ENCODE data around the gene SHB. TPM values are rescaled to one million over a fixed set of nuclear protein-coding genes. Genes with fewer than 3 reads are reported as not detected.

SHB gene
- total and polyA plus RNA-seq, 2 donors (not counting 3 experiments of a cell fraction or from before 2014, with no cell fraction given) = 13.4 to 24.9 TPM

GRCh38 chr9:37960631-37961030, 108.4 kb downstream of the SHB start:
- TF ChIP-seq GATA2 (IDR thresholded peaks at IDR 0.05; ENCODE audit: insufficient read depth, insufficient read length, low read depth, low read length) (no peak), MYC (IDR thresholded peaks at IDR 0.05; ENCODE audit: low read depth, low read length) (no peak), EZH2 (IDR thresholded peaks at IDR 0.05; ENCODE audit: borderline replicate concordance, low read depth, low read length, severe bottlenecking) (no peak), CTCF (IDR thresholded peaks at IDR 0.05; ENCODE audit: extremely low read depth in 1 of 2, insufficient read depth in 1 of 2, low read depth in 1 of 2, low read length in 2 of 2) (no peak), MAX (IDR thresholded peaks at IDR 0.05; ENCODE audit: insufficient read depth, insufficient read length) (no peak), POLR2A (IDR thresholded peaks at IDR 0.05; ENCODE audit: low read depth, low read length) (no peak), JUN (IDR thresholded peaks at IDR 0.05; ENCODE audit: borderline replicate concordance, insufficient read depth, insufficient read length, low read depth) (no peak), POLR2AphosphoS5 (IDR thresholded peaks at IDR 0.05; ENCODE audit: insufficient read depth, low read depth, low read length) (no peak), FOS (IDR thresholded peaks at IDR 0.05; ENCODE audit: borderline replicate concordance, insufficient read depth, low read length) (no peak)
- Histone ChIP-seq H3K27ac (ENCODE audit: insufficient read depth, low read depth, low read length) (no peak overlapping the region), H2AFZ (ENCODE audit: low read depth, low read length) (no peak overlapping the region), H3K4me3 (replicated peaks in 1 of 3; ENCODE audit: insufficient read depth in 1 of 3, low read depth in 1 of 3, low read length in 3 of 3) (no peak overlapping the region), H3K27me3 (ENCODE audit: control insufficient read depth in 2 of 2, insufficient read depth in 2 of 2, low read length in 2 of 2) (no peaks in the 10 kb centered on the region), H3K4me2 (ENCODE audit: insufficient read depth, low read length) (no peak overlapping the region), H3K79me2 (ENCODE audit: control insufficient read depth, insufficient read depth, low read length) (peaks cover 3% of the 10 kb centered on the region), H3K9ac (replicated peaks; ENCODE audit: extremely low read depth, insufficient read depth, low read length) (no peak overlapping the region), H3K9me3 (replicated peaks; ENCODE audit: control insufficient read depth, insufficient read depth, low read length) (no peaks in the 10 kb centered on the region), H4K20me1 (replicated peaks; ENCODE audit: control insufficient read depth, extremely low read depth, insufficient read depth, low read length) (no peaks in the 10 kb centered on the region), H3K9me1 (replicated peaks; ENCODE audit: control insufficient read depth, extremely low read depth, insufficient read depth, low read length) (no peaks in the 10 kb centered on the region), H3K36me3 (ENCODE audit: control insufficient read depth in 2 of 2, extremely low read depth in 1 of 2, insufficient read depth in 2 of 2, low read length in 2 of 2) (no peaks in the 10 kb centered on the region), H3K4me1 (ENCODE audit: control insufficient read depth, extremely low read depth, insufficient read depth, low read length) (peaks cover 14% of the 10 kb centered on the region)
- intact Hi-C loops (cut with micrococcal nuclease) = no loop called here
- CTCF ChIA-PET = interaction anchor here (2.6 kb wide), 1 partner anchor 47 kb away, joined by 6 read pairs; no protein-coding TSS in a partner anchor
- DNase-seq (ENCODE audit: low read depth, low spot score) = no peak
- dilution Hi-C loops (cut with MboI; ENCODE audit: extremely low pct_ligation_motif_present, low sequenced_read_pairs) = no loop called here
- no peak for FAIRE-seq
- no TSS peak for BruUV-seq (replicated peaks)
- POLR2A ChIA-PET = no interaction called here

All from endothelial cell of umbilical vein (primary cell).